ENCODE measurements around the gene ATP6V1C2.

ATP6V1C2 gene

GRCh38 chr2:10768063-10768507 lies 46.7 kb downstream of the ATP6V1C2 start:
- TF ChIP-seq ZFX (IDR thresholded peaks at IDR 0.05) (no peak), CTCF (conservative IDR thresholded peaks at IDR 0.05) (no peak)
- H3K27ac ChIP-seq: no peak overlapping the region

GRCh38 chr2:10770956-10771750 lies 49.7 kb downstream of the ATP6V1C2 start:
- TF ChIP-seq ZFX (IDR thresholded peaks at IDR 0.05) (no peak), CTCF (conservative IDR thresholded peaks at IDR 0.05) (no peak)
- no peak overlapping the region for H3K27ac ChIP-seq

- TF ChIP-seq CTCF (conservative IDR thresholded peaks at IDR 0.05) (no peak), ZFX (IDR thresholded peaks at IDR 0.05) (no peak)
- no peak overlapping the region for H3K27ac ChIP-seq
Observed at GRCh38 chr2:10771786-10772185, 50.4 kb downstream of the ATP6V1C2 start.

GRCh38 chr2:10772201-10772867 lies 50.9 kb downstream of the ATP6V1C2 start:
- TF ChIP-seq ZFX (IDR thresholded peaks at IDR 0.05) (no peak), CTCF (conservative IDR thresholded peaks at IDR 0.05) (no peak)
- H3K27ac ChIP-seq: no peak overlapping the region

GRCh38 chr2:10772868-10773215 lies 51.4 kb downstream of the ATP6V1C2 start:
- no peak overlapping the region for H3K27ac ChIP-seq
- TF ChIP-seq CTCF (conservative IDR thresholded peaks at IDR 0.05): no peak
- no peak for TF ChIP-seq ZFX (IDR thresholded peaks at IDR 0.05)

GRCh38 chr2:10773821-10774341 lies 52.5 kb downstream of the ATP6V1C2 start:
- TF ChIP-seq CTCF (conservative IDR thresholded peaks at IDR 0.05) (no peak), ZFX (IDR thresholded peaks at IDR 0.05) (no peak)
- H3K27ac ChIP-seq: no peak overlapping the region

GRCh38 chr2:10774394-10774793 lies 53.0 kb downstream of the ATP6V1C2 start:
- no peak overlapping the region for H3K27ac ChIP-seq

More at GRCh38 chr2:10774394-10774793, 53.0 kb downstream of the ATP6V1C2 start:
- no peak for TF ChIP-seq ZFX (IDR thresholded peaks at IDR 0.05)
- TF ChIP-seq CTCF (conservative IDR thresholded peaks at IDR 0.05): no peak
